ENCODE data around the gene PRKCE. TPM values are rescaled to one million over a fixed set of nuclear protein-coding genes. Genes with fewer than 3 reads are reported as not detected.
"Not testable (repeated sequence)": the region's sequence is repeated elsewhere in the genome, so short reads cannot be mapped to it uniquely, and the experiment has no call there.

The PRKCE gene
- total and polyA plus RNA-seq, 4 experiments from 2014 or later: 1.8 to 21.7 (median 11.0) TPM

DNA sequence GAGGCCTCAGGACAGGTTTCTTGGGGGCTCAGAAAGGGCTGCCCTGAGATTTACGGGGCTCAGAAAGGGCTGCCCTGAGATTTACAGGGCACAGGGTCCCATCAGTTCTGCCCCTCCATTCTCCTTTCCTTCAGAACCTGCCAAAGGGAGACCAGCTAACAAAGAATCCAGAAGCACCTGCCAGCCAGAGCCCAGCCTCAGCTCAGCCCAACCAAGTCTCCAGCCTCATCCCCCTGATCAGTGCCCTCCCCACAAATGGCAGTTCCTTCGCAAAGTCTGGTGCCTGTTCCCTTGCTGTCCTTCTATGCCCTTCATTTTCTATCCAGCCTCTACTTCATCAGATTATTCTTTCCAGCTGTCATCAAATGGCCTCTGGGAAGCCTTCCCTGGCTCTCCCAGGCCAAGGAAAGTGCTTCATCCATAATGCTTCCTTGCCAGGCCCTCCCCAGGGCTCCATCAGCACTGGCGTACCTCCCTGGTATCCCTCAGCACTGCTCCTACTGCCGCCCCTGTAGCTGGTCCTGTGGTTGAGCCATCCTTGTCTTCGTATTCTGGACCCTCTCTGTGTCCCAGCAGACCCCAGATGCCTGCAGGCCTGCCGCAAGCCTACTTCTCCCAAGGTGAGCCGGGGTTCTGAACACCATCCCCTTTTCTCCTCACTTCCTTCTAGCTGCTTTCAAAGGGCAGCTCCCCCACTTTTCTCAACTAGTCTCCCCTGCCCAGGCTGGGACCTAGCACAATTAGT lies 549.6 kb downstream of the PRKCE start:
- POLR2A ChIA-PET (ENCODE audit: partially characterized antibody): interaction anchor here (1.0 kb wide), 1 partner anchor 106 kb away, joined by 3 read pairs; no protein-coding TSS in a partner anchor
- peak overlapping the region in 5 of 7 donors; percentile 2 to 81 (median 44) for H3K27ac Mint-ChIP-seq

DNA sequence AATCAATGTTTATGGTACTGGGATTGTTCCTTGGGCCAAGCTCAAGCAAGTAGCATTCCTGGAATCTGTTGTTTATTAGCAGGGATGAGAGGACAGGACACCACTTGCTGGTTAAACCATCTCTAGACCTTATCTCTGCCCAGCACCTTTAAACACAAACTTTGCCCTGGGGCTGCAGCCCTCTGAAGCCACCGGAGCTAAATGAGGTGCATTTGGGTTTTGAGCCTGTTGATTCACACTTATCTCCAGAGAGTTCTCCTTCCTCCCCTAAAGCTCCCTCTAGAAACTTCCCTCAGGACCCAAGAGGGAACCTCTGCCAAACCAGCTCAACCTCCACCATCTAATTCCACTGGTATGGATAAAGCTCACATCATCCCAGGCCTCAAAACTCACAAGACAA lies 551.0 kb downstream of the PRKCE start:
- H3K4me1 ChIP-seq (ENCODE audit: insufficient read depth, low read length): peaks cover 11% of the 10 kb centered on the region
- CTCF ChIA-PET (ENCODE audit: partially characterized antibody): no interaction called here
- no peak for DNase-seq
- H3K4me3 ChIP-seq (ENCODE audit: low read length in 2 of 2): no peak overlapping the region
- POLR2A ChIA-PET (ENCODE audit: partially characterized antibody): no interaction called here
- H3K27ac Mint-ChIP-seq: no peak overlapping the region
- H3K36me3 ChIP-seq (ENCODE audit: insufficient read depth, low read length): no peaks in the 10 kb centered on the region
- H3K27me3 ChIP-seq (ENCODE audit: insufficient read depth, low read length): no peaks in the 10 kb centered on the region
- H3K9me3 Mint-ChIP-seq: peaks cover 0 to 2% (median 0%) of the 10 kb centered on the region in 8 donors
- H3K27me3 Mint-ChIP-seq: no peaks in the 10 kb centered on the region
- H3K4me3 Mint-ChIP-seq: no peak overlapping the region
- no peak overlapping the region for H3K27ac ChIP-seq (ENCODE audit: low read depth, low read length)
- H3K9me3 ChIP-seq (ENCODE audit: control insufficient read depth in 1 of 2, low read length in 2 of 2): no peaks in the 10 kb centered on the region
- peaks cover 18 to 32% (median 25%) of the 10 kb centered on the region in 4 donors for H3K4me1 Mint-ChIP-seq
- H3K36me3 Mint-ChIP-seq: no peaks in the 10 kb centered on the region
- intact Hi-C loops (cut with micrococcal nuclease): no loop called here

More for the DNA sequence above, 549.6 kb downstream of the PRKCE start:
- Histone ChIP-seq H3K27ac (ENCODE audit: low read depth, low read length) (no peak overlapping the region), H3K9me3 (ENCODE audit: control insufficient read depth in 1 of 2, low read length in 2 of 2) (no peaks in the 10 kb centered on the region), H3K4me3 (ENCODE audit: low read length in 2 of 2) (no peak overlapping the region), H3K27me3 (ENCODE audit: insufficient read depth, low read length) (no peaks in the 10 kb centered on the region), H3K4me1 (ENCODE audit: insufficient read depth, low read length) (peaks cover 11% of the 10 kb centered on the region), H3K36me3 (ENCODE audit: insufficient read depth, low read length) (no peaks in the 10 kb centered on the region)
- Mint-ChIP-seq H3K4me3 (no peak overlapping the region), H3K9me3 (peaks cover 0 to 2% (median 0%) of the 10 kb centered on the region in 8 donors), H3K27me3 (no peaks in the 10 kb centered on the region), H3K4me1 (peaks cover 21 to 35% (median 26%) of the 10 kb centered on the region in 4 donors), H3K36me3 (no peaks in the 10 kb centered on the region)
- CTCF ChIA-PET (ENCODE audit: partially characterized antibody): no interaction called here
- intact Hi-C loops (cut with micrococcal nuclease): no loop called here
- DNase-seq: no peak

DNA sequence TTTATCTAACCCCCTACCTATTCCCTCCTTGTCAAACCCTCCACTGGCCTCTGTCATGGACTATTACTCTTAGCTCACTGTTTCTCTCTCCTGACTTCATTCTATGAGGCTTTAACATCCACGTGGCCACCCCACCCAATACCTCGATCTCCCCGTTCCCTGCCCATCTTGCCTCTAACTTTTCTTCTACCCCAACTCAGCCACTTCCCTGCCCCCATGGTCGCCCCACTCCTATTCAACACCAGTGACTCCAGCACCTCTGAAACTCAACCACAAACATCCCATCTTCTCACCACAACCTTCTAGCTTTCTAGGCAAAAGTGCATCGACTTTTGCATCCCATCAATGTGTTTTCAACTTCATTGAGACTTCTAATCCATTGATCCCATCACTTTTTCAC lies 551.5 kb downstream of the PRKCE start:
- Mint-ChIP-seq H3K9me3 (peaks cover 0 to 2% (median 0%) of the 10 kb centered on the region in 8 donors), H3K27me3 (no peaks in the 10 kb centered on the region), H3K27ac (peak overlapping the region in 2 of 7 donors; percentile 1 to 89), H3K36me3 (no peaks in the 10 kb centered on the region), H3K4me3 (no peak overlapping the region), H3K4me1 (peaks cover 20 to 35% (median 26%) of the 10 kb centered on the region in 4 donors)
- no peak overlapping the region for H3K4me3 ChIP-seq (ENCODE audit: low read length in 2 of 2)
- intact Hi-C loops (cut with micrococcal nuclease): no loop called here
- H3K4me1 ChIP-seq (ENCODE audit: insufficient read depth, low read length): peaks cover 11% of the 10 kb centered on the region
- POLR2A ChIA-PET (ENCODE audit: partially characterized antibody): no interaction called here
- CTCF ChIA-PET (ENCODE audit: partially characterized antibody): interaction anchor here (0.7 kb wide), 1 partner anchor 9 kb away, joined by 3 read pairs; no protein-coding TSS in a partner anchor
- no peak for DNase-seq
- no peaks in the 10 kb centered on the region for H3K36me3 ChIP-seq (ENCODE audit: insufficient read depth, low read length)
- H3K27me3 ChIP-seq (ENCODE audit: insufficient read depth, low read length): no peaks in the 10 kb centered on the region
- no peak overlapping the region for H3K27ac ChIP-seq (ENCODE audit: low read depth, low read length)
- H3K9me3 ChIP-seq (ENCODE audit: control insufficient read depth in 1 of 2, low read length in 2 of 2): no peaks in the 10 kb centered on the region

DNA sequence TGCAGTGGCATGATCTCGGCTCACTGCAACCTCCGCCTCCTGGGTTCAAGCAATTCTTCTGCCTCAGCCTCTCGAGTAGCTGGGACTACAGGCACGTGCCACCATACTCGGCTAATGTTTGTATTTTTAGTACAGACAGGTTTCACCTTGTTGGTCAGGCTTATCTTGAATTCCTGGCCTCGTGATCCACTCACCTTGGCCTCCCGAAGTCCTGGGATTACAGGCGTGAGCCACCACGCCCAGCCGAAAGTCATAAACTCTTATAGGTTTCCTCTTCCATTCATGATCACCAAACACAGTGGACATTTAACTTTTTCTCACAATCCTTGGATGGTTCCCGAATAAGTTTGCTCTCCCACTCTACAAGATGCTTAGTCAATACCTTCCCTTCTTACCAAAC lies 552.2 kb downstream of the PRKCE start:
- H3K4me1 ChIP-seq (ENCODE audit: insufficient read depth, low read length): peaks cover 11% of the 10 kb centered on the region
- intact Hi-C loops (cut with micrococcal nuclease); H3K9me3 Mint-ChIP-seq; H3K27ac Mint-ChIP-seq; H3K27me3 ChIP-seq (ENCODE audit: insufficient read depth, low read length); H3K36me3 ChIP-seq (ENCODE audit: insufficient read depth, low read length); H3K36me3 Mint-ChIP-seq; H3K27ac ChIP-seq (ENCODE audit: low read depth, low read length); H3K9me3 ChIP-seq (ENCODE audit: control insufficient read depth in 1 of 2, low read length in 2 of 2); H3K27me3 Mint-ChIP-seq; POLR2A ChIA-PET (ENCODE audit: partially characterized antibody); H3K4me3 Mint-ChIP-seq; H3K4me3 ChIP-seq (ENCODE audit: low read length in 2 of 2); DNase-seq: not testable (repeated sequence)
- peaks cover 20 to 35% (median 26%) of the 10 kb centered on the region in 4 donors for H3K4me1 Mint-ChIP-seq
- CTCF ChIA-PET (ENCODE audit: partially characterized antibody): interaction anchor here (0.7 kb wide), 1 partner anchor 8 kb away, joined by 3 read pairs; no protein-coding TSS in a partner anchor

DNA sequence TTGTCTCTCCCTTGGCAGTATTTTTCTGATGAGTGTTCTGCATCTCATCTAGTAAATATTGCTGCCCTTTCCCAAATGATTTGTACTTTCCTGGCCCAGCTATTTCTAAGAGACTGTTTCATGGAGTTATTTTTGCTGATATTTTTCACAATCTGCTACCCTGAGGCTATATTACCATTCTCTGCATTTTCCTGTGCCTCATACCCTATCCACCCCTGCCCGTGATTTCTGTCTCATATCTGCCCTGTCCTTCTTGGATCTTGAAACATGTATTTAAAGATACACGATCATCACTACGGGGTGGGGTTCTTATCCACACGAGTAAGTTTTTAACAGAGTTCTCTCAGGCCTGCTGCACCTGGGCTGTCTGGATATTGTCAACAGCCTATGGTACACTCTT lies 556.1 kb downstream of the PRKCE start:
- Histone ChIP-seq H3K4me1 (ENCODE audit: insufficient read depth, low read length) (no peaks in the 10 kb centered on the region), H3K36me3 (ENCODE audit: insufficient read depth, low read length) (no peaks in the 10 kb centered on the region), H3K4me3 (ENCODE audit: low read length in 2 of 2) (no peak overlapping the region), H3K27ac (ENCODE audit: low read depth, low read length) (no peak overlapping the region), H3K9me3 (ENCODE audit: control insufficient read depth in 1 of 2, low read length in 2 of 2) (no peaks in the 10 kb centered on the region), H3K27me3 (ENCODE audit: insufficient read depth, low read length) (no peaks in the 10 kb centered on the region)
- ChIA-PET POLR2A (ENCODE audit: partially characterized antibody) (no interaction called here), CTCF (ENCODE audit: partially characterized antibody) (no interaction called here)
- Mint-ChIP-seq H3K9me3 (peaks cover 0 to 21% (median 12%) of the 10 kb centered on the region in 8 donors), H3K4me3 (no peak overlapping the region), H3K27ac (no peak overlapping the region), H3K36me3 (peaks cover 0 to 1% of the 10 kb centered on the region in 2 donors), H3K4me1 (peaks cover 6 to 15% (median 10%) of the 10 kb centered on the region in 4 donors), H3K27me3 (no peaks in the 10 kb centered on the region)
- intact Hi-C loops (cut with micrococcal nuclease): no loop called here
- no peak for DNase-seq

DNA sequence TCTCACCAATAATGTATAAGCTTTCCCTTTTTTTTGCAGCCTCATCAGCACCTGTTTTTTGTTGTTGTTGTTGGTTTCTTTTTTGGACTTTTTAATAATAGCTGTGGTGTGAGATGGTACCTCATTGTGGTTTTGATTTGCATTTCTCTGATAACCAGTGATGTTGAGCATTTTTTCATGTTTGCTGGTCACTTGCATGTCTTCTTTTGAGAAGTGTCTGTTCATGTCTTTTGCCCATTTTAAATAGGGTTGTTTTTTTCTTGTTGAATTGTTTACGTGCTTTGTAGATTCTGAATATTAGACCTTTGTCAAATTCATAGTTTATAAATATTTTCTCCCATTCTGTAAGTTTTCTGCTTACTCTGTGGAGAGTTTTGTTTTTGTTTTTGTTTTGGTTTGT lies 557.3 kb downstream of the PRKCE start:
- Histone ChIP-seq H3K36me3 (ENCODE audit: insufficient read depth, low read length) (no peaks in the 10 kb centered on the region), H3K4me3 (ENCODE audit: low read length in 2 of 2) (no peak overlapping the region), H3K9me3 (ENCODE audit: control insufficient read depth in 1 of 2, low read length in 2 of 2) (no peaks in the 10 kb centered on the region), H3K4me1 (ENCODE audit: insufficient read depth, low read length) (no peaks in the 10 kb centered on the region), H3K27me3 (ENCODE audit: insufficient read depth, low read length) (no peaks in the 10 kb centered on the region), H3K27ac (ENCODE audit: low read depth, low read length) (no peak overlapping the region)
- intact Hi-C loops (cut with micrococcal nuclease): no loop called here
- H3K36me3 Mint-ChIP-seq: peaks cover 0 to 1% of the 10 kb centered on the region in 2 donors
- CTCF ChIA-PET (ENCODE audit: partially characterized antibody): interaction anchor here (0.7 kb wide), 1 partner anchor 562 kb away, joined by 3 read pairs; no protein-coding TSS in a partner anchor
- DNase-seq: no peak
- H3K9me3 Mint-ChIP-seq: peaks cover 0 to 22% (median 14%) of the 10 kb centered on the region in 8 donors
- POLR2A ChIA-PET (ENCODE audit: partially characterized antibody): no interaction called here
- H3K27ac Mint-ChIP-seq: no peak overlapping the region
- no peaks in the 10 kb centered on the region for H3K27me3 Mint-ChIP-seq
- H3K4me3 Mint-ChIP-seq: no peak overlapping the region
- peaks cover 0 to 9% (median 5%) of the 10 kb centered on the region in 4 donors for H3K4me1 Mint-ChIP-seq

DNA sequence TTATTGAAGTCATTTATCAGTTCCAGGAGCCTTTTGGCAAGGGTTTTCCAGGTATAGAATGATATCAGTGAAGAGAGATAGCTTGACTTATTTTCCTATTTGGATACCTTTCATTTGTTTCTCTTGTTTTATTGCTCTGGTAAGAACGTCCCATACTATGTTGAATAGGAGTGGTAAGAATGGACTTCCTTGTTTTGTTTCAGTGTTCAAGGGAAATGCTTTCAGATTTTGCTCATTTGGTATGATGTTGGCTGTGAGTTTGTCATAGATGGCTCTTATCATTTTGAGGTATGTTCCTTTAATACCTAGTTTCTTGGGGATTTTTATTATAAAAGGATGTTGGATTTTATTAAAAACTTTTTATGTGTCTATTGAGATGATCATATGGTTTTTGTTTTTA lies 558.6 kb downstream of the PRKCE start:
- Histone ChIP-seq H3K4me1 (ENCODE audit: insufficient read depth, low read length) (no peaks in the 10 kb centered on the region), H3K36me3 (ENCODE audit: insufficient read depth, low read length) (no peaks in the 10 kb centered on the region), H3K4me3 (ENCODE audit: low read length in 2 of 2) (no peak overlapping the region), H3K9me3 (ENCODE audit: control insufficient read depth in 1 of 2, low read length in 2 of 2) (no peaks in the 10 kb centered on the region), H3K27ac (ENCODE audit: low read depth, low read length) (no peak overlapping the region), H3K27me3 (ENCODE audit: insufficient read depth, low read length) (no peaks in the 10 kb centered on the region)
- H3K4me3 Mint-ChIP-seq: no peak overlapping the region
- ChIA-PET POLR2A (ENCODE audit: partially characterized antibody) (no interaction called here), CTCF (ENCODE audit: partially characterized antibody) (no interaction called here)
- H3K27me3 Mint-ChIP-seq: no peaks in the 10 kb centered on the region
- peaks cover 0 to 32% (median 21%) of the 10 kb centered on the region in 8 donors for H3K9me3 Mint-ChIP-seq
- peaks cover 0 to 1% of the 10 kb centered on the region in 2 donors for H3K36me3 Mint-ChIP-seq
- DNase-seq: no peak
- intact Hi-C loops (cut with micrococcal nuclease): no loop called here
- H3K4me1 Mint-ChIP-seq: peaks cover 0 to 9% (median 3%) of the 10 kb centered on the region in 4 donors
- H3K27ac Mint-ChIP-seq: no peak overlapping the region

All from CD4-positive, alpha-beta memory T cell (primary cell).